GM18517 (cell line): ENCODE data around the gene NSG1.

Experiments used
- ATAC-seq: cut with Tn5 transposase; IDR thresholded peaks from one replicate; pipeline ENCODE4 v1.9.1; 2021; ENCODE audit warnings: mild to moderate bottlenecking, moderate library complexity; ENCODE audit not compliant: unreplicated experiment

NSG1 gene

GRCh38 chr4:4368809-4369580, 17.9 kb upstream of the NSG1 start:
- ATAC-seq, result no peak

DNA sequence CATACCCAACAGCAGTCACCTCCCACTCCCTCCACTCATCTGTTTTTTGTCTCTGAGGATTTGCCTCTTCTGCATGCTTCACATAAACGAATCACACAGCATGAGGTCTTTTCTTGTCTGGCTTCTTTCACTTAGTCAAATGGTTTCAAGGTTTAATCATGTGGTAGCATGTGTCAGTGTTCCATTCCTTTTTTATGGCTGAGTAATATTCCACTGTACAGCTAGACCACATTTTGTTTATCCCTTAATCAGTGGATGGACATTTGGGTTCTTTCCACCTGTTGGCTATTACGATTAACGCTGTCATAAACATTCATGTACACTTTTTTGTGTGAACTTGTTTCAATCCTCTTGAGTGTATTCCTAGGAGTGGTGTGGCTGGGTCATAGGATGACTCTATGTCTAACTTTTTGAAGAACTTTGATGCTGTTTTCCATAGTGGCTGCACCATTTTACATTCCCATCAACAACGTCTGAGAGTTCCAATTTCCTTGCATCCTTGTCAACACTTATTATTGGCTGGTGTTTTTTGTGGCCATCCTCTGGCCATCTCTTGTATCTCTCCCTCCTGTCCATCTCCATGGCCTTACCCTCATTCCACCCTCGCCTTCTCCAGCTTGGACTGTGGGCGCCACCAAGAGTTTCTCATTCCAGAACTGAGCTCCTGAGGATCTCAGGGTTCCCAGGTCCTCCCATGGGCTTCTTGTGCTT, 12.4 kb upstream of the NSG1 start:
- no peak for ATAC-seq

DNA sequence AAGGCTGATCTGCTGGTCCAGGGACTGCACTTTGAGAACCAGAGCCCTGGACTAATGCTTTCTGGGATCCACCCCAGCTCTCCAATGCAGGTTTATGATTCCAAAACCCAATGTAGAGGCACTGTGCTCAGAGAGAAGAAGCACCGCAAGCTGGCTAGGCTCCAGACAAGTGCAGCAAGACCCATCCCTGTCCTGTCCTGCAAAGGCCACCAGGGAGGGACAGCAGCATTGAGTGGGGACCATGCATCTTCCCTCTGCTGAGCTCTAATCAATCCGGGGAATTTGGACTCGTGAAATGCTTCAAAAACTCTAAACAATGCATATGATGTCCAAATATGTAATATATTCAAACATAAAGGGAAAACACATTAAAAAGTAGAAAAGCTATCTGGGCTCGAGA, 10.8 kb upstream of the NSG1 start:
- ATAC-seq, result no peak

DNA sequence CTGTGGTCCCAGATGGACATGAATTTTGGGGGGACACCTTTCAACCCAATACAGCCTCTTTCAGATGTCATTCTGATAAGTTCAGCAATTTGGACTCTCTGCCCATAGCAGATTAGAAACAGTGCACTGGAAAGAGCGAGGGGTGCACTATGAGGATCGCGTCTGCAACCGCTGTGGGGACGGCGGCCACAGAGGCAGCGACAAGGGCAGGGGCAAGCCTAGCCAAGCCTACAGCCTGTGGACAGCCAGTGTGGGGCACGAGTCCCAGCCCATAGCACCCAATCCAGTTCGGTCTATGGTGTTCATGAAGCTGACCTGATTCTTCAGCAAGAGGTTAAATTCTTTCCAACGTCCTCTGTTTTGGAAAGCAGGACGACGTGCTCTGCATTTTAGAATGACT, 9.7 kb upstream of the NSG1 start:
- ATAC-seq, result no peak

DNA sequence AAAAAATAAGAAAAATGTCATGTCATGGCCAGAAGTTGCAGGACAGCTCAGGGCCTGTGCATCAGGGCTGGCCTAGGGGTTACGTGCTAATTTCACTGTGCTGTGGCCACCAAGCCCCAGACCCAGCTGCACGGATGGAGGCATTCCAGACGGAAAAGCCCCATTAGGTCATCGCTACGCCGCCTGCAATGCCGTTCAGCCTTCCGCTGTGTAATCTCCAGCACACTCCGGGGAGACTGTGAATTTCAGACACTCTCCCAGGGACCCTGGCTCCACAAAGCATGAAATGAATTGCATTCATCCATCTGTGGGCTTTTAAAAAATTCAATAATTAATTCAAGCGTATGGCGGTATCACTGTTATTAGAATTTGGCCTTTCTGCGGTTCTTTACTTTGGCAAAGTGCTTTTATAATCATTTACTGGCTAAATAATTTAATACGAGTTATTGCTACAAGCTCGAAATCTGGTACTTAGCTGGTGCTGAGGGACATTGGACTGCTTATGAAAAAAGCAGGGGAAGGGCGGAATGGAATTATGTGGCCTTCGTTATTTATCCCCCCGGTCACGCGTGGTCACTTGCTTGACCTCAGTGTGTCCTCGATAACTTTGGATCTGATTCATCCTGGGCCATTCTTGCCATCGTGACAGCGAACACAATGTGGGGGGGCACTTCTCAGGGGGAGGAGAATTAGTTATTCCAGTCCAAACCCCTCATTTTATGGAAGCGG, 9.0 kb upstream of the NSG1 start:
- ATAC-seq, result no peak

GRCh38 chr4:4379540-4380087, 7.3 kb upstream of the NSG1 start:
- ATAC-seq, result no peak

GRCh38 chr4:4383085-4383484, 3.8 kb upstream of the NSG1 start:
- ATAC-seq, result no peak

DNA sequence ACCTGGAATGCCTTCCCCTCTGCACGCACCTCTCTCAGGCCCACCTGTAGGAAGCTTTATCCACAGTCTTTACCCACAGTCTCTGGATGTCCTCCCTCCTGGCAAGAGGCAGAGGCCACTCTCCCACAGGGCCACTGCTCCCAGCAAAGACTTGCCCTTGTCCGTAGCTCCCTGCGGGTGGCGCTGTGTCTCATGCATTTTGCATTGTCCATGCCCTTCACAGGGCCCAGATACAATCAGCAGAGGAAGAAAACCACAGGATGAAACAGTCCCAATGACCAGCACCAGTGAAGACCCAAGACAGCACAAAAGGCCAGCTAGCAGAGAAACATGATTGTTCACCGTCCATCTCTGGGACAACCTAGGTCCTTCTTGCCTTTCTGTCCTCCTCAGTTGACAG, 2.1 kb upstream of the NSG1 start:
- ATAC-seq, result no peak

GRCh38 chr4:4385729-4386295, 1.1 kb upstream of the NSG1 start:
- no peak for ATAC-seq

DNA sequence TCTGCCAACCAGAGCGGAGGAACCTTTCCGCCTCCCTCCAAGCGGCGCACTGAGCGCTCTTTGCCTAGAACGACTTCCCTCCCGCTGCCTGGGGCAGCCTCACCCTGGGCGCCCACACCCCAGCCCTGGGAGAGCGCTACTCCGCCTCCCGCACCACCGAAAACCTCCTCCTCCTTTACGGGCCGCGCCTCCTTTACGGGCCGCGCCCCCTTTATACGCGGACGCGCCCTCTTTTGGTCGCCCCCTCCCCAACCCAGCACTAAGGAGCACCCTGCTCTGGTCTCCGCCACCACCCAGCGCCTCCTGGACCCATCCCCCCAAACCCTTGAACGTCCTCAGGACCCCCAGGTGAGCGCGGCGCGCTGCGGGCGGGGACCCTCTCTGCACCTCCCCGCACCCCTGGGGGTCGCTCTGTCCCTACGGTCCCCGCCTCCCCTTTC, 586 bp upstream of the NSG1 start:
- ATAC-seq, result no peak

GRCh38 chr4:4387531-4388310, 819 bp downstream of the NSG1 start:
- ATAC-seq, result no peak

GRCh38 chr4:4388311-4388790, 1.4 kb downstream of the NSG1 start:
- ATAC-seq, result no peak

DNA sequence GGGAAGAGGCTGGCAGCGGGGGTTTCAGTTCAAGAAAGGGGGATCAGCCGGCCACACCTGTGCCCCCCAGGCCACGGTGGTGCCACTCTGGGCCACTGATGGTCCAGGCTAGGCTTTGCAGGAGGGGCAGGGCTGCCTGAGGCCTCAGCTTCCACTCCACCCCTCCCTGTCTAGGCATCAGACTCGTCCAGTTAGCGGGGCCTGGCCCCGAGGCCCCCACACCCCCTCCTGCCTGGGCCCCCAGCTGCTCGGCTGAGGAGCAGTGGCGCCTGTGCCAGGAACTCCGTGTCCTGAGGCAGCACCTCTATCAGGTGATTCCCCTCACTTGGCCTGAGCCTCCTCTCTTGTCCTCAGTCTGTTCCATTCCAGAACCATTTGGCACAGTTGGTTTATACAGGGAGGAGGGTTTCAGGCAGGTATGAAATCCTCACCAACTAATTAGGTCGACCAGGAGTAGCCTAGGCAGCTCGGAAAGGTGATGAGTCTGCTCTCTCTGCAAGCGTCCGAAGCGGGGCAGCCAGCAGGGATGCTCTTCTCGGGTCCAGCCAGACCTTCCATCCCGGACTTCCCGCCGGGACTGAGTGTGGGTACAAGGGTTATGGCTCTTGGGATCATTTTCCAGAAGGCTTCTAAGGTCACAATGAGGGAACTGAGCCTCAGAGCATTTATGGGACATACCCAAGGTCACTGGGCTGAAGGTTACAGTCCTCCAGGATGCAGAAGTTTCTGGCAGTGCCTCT, 2.1 kb downstream of the NSG1 start:
- no peak for ATAC-seq

- ATAC-seq, result no peak
Measured at GRCh38 chr4:4390046-4390445, 3.1 kb downstream of the NSG1 start.

DNA sequence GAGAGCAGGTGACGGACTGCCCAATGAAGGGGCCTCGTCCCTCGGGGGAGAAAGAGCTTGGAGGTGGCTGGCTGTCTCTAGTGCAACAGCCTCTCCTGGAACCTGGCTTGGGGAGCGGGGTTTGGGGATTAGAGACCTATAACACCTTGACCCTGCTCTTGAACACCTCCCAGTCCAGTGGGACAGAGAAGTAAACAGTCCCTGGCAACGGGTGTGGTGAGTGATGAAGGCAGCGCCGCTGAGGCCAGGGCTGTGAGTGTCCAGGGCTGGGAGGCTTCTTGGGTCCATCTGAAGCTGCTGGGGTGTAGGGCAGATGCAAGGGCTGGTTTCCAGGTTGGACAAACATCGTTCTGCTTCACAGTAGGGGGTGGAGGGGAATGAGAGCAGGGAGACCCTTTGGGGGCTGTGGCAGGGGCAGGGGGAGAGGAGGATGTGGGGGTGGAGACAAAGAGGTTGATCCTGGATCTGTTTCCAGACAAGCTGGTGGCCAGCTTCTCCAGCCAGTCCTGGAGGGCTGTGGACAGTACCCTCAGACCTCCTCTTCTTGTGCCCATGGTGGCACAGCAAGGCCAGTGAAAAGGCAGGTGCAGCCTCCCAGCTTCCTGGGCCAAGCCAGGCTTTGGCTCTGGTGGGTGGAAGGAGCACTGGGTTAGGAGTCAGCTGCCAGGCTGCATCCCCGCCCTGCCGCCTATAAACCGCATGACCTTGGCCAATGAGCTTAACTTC, 3.8 kb downstream of the NSG1 start:
- no peak for ATAC-seq

GRCh38 chr4:4391866-4392265, 5.0 kb downstream of the NSG1 start:
- ATAC-seq, result no peak

DNA sequence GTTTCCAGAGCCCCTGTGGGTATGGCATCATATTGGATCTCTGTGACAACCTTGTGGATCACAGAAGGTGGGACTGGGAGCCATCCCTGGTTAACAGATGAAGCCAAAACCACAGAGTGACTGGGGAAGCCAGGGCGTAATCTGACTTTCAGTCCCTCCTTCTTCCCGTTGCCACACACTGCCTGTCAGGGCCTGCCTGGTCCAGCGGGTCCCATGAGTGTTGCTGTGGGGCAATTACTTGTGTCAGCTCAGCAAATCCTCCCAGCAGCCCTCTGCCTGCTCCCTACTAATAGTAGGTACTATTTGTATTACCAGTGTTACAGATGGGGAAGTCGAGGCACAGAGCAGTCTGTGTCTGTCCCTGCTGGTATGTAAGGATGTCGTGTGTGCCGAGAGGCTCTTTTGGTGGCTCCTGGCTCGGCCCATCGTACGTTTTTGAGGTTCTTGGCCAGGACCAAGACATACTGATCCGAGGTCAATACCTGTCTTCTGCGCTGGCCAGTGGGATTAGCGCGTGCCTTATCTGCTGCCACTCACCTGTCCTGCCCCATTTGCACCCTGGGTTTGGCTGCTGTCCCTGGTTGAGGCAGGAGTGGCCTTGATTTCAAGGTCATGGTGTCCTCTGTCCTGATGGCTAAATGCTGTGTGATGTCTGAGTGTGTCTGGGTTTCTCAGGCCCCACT, 5.7 kb downstream of the NSG1 start:
- ATAC-seq, result no peak

DNA sequence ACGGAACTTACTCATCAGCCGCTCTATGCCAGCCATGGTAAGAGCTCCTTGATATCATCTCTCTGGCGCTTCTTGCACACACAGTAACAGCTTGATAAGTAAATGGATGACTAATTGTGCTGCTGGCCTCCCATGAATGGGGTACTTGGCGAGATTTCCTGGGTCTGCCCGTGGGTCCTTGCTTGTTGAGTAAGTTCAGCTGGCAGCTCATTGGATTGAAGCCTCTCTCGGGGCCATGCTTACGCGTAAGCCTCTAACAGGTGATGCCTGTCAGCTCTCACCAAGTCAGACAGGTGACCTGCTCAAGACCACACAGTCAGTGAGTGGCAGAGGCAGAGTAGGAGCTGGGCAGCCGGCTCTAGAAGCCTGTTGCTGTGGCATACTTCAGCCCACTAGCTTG, 7.7 kb downstream of the NSG1 start:
- ATAC-seq, result no peak
